Measurements from ENCODE around the gene LMX1B.
"Not testable (repeated sequence)": the region's sequence is repeated elsewhere in the genome, so short reads cannot be mapped to it uniquely, and the experiment has no call there.

Gene LMX1B

DNA sequence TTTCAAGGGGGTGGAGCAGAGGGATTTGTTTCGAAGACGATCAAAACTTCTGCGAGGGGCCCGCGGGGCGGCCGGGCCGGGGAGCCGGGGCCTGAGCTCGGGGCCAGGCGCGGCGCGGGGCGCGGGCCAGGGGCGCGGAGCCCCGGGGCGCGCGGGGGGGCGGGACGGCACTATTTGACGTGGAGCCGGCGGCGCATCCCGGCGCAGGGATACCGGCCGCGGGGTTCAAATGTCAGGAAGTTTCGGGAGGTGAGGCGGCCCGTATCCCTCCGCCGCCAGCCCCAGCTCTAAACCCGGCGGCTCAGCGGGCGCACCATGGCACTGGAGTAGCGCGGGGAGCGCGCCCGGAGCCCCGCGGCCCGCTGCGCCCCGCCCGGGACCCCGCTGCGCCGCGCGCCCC lies at the start of gene LMX1B:
Gene LMX1B, plus strand, starts transcription at position 278 of the 400 bp plus-strand sequence. CDS start 522 bp downstream, outside the sequence.
- H3K4me3 Mint-ChIP-seq = peak within 1 kb of the TSS; percentile 72 to 75
- H3K27ac Mint-ChIP-seq = peak within 1 kb of the TSS in 1 of 2 donors; percentile 59
- H3K4me1 Mint-ChIP-seq = peaks cover 40% of the 10 kb centered on the region
- DNase-seq (no peak), ATAC-seq (no peak)
- H3K27me3 Mint-ChIP-seq = peaks cover 95% of the 10 kb centered on the region
- H3K9me3 Mint-ChIP-seq = no peaks in the 10 kb centered on the region

DNA sequence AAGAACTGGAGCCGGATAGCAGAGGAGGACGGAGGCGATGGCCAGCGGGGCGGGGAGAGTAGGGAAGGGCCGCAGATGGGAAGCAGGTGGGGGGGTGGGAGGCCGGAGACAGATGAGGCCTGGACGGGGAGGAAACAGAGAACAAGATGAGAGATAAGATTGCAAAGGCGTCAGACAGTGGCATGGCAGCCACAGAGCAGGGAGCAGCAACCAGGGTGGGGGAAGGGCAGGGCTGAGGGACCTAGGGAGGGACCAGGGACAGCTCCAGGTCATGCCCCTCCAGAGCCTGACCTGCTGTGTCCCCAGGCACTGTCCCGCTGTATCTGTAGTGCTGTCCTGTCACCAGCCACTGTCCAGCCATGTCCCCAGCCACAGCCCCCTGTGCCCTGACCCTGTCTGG lies 49.6 kb upstream of the LMX1B start:
- ATAC-seq (no peak), DNase-seq (no peak)
- H3K27ac Mint-ChIP-seq = no peak overlapping the region
- no peak overlapping the region for H3K4me3 Mint-ChIP-seq
- no peaks in the 10 kb centered on the region for H3K9me3 Mint-ChIP-seq
- no peaks in the 10 kb centered on the region for H3K4me1 Mint-ChIP-seq
- peaks cover 73% of the 10 kb centered on the region for H3K27me3 Mint-ChIP-seq

DNA sequence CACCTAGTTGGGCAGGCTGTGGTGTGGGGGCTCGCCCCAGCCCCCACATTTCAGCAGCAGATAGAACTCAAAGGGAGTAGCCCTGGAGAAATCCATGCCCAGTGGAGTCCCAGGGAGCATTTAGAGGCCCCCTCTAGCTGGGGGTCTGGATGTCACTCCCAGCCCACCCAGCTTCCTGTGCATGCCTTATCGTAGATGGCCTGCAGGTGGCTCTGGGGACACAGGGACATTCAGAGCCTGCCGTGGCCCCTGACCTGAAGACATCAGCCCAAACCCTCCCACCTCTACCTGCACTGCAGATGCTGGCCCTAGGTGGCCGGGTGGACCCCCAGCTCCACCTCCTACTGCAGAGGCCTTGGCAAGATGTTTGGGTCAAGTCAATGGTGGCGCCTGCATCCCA lies 49.0 kb upstream of the LMX1B start:
- peaks cover 67% of the 10 kb centered on the region for H3K27me3 Mint-ChIP-seq
- H3K9me3 Mint-ChIP-seq = no peaks in the 10 kb centered on the region
- no peak overlapping the region for H3K4me3 Mint-ChIP-seq
- H3K4me1 Mint-ChIP-seq = no peaks in the 10 kb centered on the region
- no peak overlapping the region for H3K27ac Mint-ChIP-seq
- DNase-seq = peak in 1 of 2 donors; percentile 15
- no peak for ATAC-seq

DNA sequence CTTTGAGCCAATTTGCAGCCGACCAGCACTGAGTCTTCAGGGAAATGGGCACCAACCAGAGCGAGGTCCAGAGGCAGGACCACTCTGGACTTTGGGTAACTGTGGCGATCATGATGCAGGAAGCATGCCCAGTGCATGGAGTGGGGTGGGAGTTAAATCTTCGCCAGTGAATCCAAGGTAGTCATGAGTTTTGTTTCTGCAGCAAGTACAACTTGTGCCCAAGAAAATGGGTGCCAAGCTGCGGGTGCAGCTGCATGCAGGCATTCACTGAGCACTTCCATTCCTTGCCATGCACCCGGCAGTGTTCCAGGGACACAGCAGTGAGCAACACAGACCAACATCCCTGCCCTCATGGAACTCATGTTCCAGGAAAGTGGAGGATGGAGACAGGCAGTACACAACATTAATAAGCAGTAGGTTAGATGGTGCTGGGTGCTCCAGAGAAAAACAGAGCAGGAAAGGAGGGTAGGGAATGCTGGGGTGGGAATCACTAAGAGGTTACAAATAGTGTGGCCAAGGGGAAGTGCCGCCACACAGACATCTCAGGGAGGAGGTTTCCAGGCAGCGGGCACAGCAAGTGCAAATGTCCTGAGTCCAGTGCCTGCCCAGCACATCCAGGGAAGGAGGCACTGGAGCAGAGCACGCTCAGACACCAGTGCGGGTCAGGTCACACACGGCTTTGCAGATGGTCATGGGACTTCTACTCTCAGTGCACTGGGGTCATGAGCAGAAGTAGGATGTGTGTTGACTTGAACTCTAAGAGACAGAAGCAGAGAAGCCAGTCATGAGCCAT lies 48.2 kb upstream of the LMX1B start:
- ATAC-seq (no peak), DNase-seq (no peak)
- no peak overlapping the region for H3K4me3 Mint-ChIP-seq
- no peak overlapping the region for H3K27ac Mint-ChIP-seq
- no peaks in the 10 kb centered on the region for H3K9me3 Mint-ChIP-seq
- peaks cover 64% of the 10 kb centered on the region for H3K27me3 Mint-ChIP-seq
- H3K4me1 Mint-ChIP-seq = no peaks in the 10 kb centered on the region

DNA sequence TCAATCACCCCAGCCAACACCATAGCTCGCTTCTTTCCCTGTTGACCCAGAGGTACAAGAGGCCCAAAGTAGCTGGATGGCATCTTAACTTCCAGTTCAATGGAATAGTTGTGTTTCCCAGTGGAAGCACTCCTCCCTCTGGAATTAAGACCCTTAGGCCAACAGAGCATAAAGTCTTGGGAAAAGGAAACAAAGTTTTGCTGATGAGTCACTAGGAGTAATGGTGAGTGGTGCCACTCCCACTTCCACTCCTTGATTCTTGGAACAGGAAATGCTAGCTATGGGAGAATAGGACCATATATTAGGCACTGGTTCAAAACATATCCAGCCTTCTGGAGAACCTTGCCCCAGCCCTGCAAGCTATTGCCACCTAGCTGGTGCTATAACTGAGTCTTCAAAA lies 44.7 kb upstream of the LMX1B start:
- ATAC-seq = no peak
- no peak overlapping the region for H3K27ac Mint-ChIP-seq
- no peak overlapping the region for H3K4me3 Mint-ChIP-seq
- H3K9me3 Mint-ChIP-seq = no peaks in the 10 kb centered on the region
- peaks cover 37% of the 10 kb centered on the region for H3K27me3 Mint-ChIP-seq
- H3K4me1 Mint-ChIP-seq = no peaks in the 10 kb centered on the region
- no peak for DNase-seq

DNA sequence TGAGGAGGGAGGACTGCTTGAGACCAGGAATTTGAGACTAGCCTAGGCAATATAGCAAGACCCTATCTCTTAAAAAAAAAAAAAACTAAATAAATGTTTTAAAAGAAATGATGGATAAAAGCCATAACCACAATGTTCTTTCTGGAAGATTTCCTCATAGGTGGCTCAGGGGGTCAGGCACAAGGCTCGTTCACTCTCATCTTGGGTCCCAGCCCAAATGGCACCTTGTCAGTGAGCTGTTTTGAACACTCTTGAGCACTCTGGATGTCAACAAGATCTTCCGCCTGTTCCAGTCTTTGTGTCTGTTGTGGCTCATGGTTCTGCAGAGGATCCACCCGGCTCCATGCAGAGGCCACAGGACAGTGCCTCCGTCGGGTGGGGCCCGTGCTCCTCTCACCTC lies 35.7 kb upstream of the LMX1B start:
- Mint-ChIP-seq H3K27me3 (peaks cover 44% of the 10 kb centered on the region), H3K4me1 (no peaks in the 10 kb centered on the region), H3K27ac (no peak overlapping the region), H3K4me3 (no peak overlapping the region), H3K9me3 (no peaks in the 10 kb centered on the region)
- DNase-seq (no peak), ATAC-seq (no peak)

DNA sequence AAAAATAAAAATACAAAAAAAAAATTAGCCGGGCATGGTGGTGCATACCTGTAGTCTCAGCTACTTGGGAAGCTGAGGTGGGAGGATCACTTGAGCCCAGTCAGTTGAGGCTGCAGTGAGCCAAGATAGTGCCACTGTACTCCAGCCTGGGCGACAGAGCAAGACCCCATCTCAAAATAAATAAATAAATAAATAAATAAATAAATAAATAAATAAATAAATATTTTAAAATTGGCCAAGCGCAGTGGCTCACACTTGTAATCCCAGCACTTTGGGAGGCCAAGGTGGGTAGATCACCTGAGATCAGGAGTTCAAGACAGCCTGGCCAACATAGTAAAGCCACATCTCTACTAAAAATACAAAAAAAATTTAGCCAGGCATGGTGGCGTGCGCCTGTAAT lies 33.4 kb upstream of the LMX1B start:
- H3K4me3 Mint-ChIP-seq, H3K27ac Mint-ChIP-seq, H3K4me1 Mint-ChIP-seq, DNase-seq, ATAC-seq, H3K9me3 Mint-ChIP-seq: not testable (repeated sequence)
- peaks cover 64% of the 10 kb centered on the region for H3K27me3 Mint-ChIP-seq

DNA sequence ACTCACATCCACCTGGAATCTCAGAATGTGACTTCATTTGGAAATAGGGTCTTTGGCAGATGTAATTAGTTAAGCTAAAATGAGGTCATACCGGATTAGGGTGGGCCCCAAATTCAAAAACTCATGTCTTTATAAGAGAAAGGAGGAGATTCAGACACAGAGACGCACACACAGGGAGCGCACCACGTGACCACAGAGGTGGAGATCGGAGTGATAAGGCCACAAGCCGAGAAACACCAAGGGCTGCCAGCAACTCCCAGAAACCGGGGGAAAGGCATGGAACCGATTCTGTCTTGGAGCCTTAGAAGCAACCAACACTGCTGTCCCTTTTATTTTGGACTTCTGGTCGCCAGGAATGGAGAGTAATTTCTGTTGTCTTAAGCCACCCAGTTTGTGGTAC lies 31.8 kb upstream of the LMX1B start:
- peaks cover 80% of the 10 kb centered on the region for H3K27me3 Mint-ChIP-seq
- H3K27ac Mint-ChIP-seq = no peak overlapping the region
- DNase-seq (no peak), ATAC-seq (no peak)
- H3K4me3 Mint-ChIP-seq = no peak overlapping the region
- no peaks in the 10 kb centered on the region for H3K4me1 Mint-ChIP-seq
- no peaks in the 10 kb centered on the region for H3K9me3 Mint-ChIP-seq

DNA sequence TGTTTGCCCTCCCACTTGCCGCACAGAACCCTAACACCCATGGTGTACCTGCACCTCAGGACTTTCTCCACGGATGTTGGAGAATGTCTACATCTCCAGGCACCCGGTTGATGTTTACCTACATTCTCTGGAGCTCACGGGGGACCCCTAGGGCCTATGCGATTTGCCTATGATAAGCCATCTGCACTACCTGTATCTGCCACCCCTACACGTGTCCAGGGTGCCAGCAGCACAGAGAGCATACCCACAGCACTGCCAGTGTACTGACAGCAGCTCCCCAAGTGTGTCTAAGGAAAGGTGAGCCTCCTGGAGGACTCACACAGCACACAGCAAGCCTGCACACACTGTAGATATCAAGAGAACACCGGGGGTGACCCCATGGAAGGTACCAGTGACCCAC lies 31.3 kb upstream of the LMX1B start:
- DNase-seq = no peak
- H3K4me1 Mint-ChIP-seq = no peaks in the 10 kb centered on the region
- H3K27me3 Mint-ChIP-seq = peaks cover 83% of the 10 kb centered on the region
- no peak overlapping the region for H3K27ac Mint-ChIP-seq
- no peak overlapping the region for H3K4me3 Mint-ChIP-seq
- ATAC-seq = no peak
- H3K9me3 Mint-ChIP-seq = no peaks in the 10 kb centered on the region

DNA sequence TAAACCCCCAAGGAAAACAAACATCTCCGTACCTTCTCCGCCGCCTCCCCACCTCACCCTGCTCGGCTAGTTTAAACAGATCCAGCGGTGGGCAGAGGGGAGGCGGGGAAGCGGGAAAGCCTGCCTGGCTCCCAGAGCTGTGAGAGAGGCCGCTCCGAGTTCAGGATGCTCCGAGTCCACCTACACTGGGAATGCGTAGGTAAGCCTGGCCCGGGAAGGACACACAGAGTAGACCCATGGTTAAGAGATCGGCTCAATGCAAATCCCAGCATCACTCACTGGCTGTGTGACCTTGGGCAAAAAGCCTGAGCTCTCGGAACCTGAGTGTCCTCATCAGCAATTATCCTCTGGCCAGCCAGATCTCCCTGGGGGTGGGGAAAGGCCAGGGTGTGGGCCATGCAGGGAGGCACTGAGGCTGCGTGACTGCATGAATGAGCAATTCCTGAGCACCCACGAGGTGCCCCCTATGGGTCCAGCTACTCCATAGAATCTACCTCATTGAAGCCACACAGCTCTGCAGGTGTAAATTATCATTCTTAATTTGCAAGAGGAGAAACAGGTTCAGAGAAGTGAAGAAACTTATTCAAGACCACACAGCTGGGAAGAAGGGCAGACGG lies 30.5 kb upstream of the LMX1B start:
- Mint-ChIP-seq H3K4me3 (no peak overlapping the region), H3K4me1 (no peaks in the 10 kb centered on the region), H3K9me3 (no peaks in the 10 kb centered on the region), H3K27ac (no peak overlapping the region), H3K27me3 (peaks cover 83% of the 10 kb centered on the region)
- ATAC-seq = no peak
- DNase-seq = no peak

DNA sequence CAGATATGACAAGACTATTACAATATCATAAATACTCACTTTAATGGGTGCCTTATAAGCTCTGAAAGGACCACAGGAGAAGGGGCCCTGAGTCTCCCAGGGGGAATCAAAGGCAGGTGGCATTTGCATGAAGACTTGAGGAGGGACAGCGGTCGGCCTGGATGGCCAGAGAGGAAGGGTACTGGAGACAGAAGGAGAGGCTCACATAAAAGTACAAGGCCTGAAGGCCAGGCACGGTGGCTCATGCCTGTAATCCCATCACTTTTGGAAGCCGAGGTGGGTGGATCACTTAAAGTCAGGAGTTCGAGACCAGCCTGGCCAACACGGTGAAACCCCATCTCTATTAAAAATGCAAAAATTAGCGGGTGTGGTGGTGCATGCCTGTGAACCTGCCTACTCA lies 29.1 kb upstream of the LMX1B start:
- ATAC-seq (no peak), DNase-seq (no peak)
- Mint-ChIP-seq H3K4me3 (no peak overlapping the region), H3K4me1 (no peaks in the 10 kb centered on the region), H3K27ac (no peak overlapping the region), H3K9me3 (no peaks in the 10 kb centered on the region), H3K27me3 (peaks cover 84% of the 10 kb centered on the region)

DNA sequence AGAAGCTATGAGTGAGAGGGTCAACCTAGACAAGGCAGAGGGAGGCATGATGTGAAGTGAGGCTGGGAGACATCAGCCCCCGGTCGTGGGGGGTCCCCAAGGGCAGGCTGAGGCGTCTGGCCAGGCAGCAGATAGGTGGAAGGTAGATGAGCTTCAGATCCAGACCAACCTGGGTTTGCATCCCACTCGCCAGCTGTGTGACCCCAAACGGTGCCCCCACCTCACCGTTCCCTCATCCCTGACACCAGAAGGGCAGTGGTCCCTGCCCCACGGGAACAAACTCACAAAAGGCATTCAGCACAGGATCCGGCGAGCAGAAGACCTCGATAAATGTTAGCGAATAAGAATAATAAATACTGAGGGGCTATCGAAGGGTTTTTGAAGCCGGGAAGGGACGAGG lies 27.5 kb upstream of the LMX1B start:
- no peaks in the 10 kb centered on the region for H3K9me3 Mint-ChIP-seq
- H3K27ac Mint-ChIP-seq = no peak overlapping the region
- DNase-seq (no peak), ATAC-seq (no peak)
- H3K4me1 Mint-ChIP-seq = no peaks in the 10 kb centered on the region
- H3K27me3 Mint-ChIP-seq = peaks cover 90% of the 10 kb centered on the region
- H3K4me3 Mint-ChIP-seq = no peak overlapping the region

DNA sequence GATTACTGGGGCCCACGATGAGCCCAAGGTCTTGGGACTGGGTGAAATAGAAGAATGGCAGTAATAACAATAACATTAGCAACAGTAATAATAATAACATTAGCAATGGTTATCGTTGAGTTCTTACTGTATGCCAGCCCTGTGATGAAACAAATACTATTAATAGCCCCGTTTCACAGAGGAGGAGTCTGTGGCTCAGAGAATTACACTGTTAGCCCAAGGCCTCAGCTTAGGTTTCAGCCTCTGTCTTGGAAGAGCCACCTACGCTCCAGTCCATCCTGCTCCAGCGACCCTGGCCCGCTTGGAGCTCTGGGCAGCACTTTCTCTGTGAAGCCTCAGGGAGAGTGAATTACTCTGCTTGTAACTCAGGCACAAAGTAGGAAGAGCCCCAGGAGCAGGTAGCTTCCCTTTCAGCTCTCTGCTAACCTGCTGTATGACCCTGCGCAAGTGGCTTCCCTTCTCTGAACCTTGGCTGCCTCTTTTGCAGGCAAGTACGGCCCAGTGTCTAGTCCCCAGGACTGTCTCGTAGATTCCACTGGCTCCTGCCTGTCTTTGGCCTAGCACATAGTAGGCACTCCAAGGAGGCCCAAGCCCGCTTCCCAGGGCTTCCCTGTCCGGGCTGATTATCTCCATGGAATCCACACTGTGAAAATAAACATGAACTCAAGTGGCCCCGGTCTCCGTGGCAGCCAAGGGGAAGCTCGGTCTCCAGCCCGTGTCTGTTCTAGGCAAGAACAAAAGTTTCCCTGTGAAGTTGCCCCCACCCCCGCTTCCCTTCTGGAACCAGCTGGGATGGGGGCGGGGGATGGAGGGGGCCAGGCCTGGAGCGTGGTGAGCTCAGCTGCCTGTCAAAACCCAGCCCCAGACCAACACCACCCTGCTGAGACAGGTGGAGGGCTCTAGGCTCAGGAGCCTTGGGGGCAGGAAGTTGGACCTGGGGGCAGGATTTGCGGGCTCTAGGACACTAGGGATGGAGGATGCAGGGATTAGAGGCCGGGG lies 26.2 kb upstream of the LMX1B start:
- H3K4me3 Mint-ChIP-seq = no peak overlapping the region
- ATAC-seq = no peak

DNA sequence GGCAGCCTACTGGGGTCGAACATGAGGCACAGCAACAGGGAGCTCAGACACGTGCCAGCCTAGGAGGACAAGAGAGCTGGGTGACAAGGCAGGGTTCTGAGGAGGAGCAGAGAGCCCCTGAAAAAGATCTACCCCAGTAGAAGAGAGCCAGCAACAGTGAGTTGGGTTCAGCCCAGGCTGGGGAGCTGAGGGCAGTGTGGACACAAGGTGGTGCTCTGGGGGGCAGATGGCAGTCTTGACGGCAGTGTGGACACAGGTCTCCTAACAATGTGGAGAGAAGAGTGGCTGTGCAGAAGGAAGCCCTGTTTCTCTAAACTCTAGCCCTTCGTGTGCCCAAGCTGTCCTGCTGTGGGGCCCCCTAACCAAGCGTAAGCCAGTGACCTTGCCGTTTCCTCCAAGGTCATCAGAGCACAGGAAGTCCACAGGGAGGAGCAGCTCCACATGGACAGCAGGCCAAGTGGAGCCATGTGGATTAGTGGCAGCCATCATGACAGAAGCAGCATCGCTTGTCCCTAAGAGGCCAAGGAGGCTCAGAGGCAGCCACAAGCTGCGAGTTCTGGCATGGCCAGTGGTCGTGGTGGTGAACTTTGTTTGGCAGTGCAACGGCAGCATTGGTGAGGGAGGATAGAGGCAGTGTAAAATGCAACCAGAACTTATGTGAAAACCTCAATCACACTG lies 25.1 kb upstream of the LMX1B start:
- Mint-ChIP-seq H3K27ac (no peak overlapping the region), H3K27me3 (peaks cover 85% of the 10 kb centered on the region), H3K4me3 (no peak overlapping the region), H3K4me1 (no peaks in the 10 kb centered on the region), H3K9me3 (no peaks in the 10 kb centered on the region)
- no peak for DNase-seq
- ATAC-seq = no peak

More for the DNA sequence above, 26.2 kb upstream of the LMX1B start:
- peak overlapping the region in 1 of 2 donors; percentile 4 for H3K27ac Mint-ChIP-seq
- no peaks in the 10 kb centered on the region for H3K4me1 Mint-ChIP-seq
- H3K9me3 Mint-ChIP-seq = no peaks in the 10 kb centered on the region
- no peak for DNase-seq
- H3K27me3 Mint-ChIP-seq = peaks cover 90% of the 10 kb centered on the region

DNA sequence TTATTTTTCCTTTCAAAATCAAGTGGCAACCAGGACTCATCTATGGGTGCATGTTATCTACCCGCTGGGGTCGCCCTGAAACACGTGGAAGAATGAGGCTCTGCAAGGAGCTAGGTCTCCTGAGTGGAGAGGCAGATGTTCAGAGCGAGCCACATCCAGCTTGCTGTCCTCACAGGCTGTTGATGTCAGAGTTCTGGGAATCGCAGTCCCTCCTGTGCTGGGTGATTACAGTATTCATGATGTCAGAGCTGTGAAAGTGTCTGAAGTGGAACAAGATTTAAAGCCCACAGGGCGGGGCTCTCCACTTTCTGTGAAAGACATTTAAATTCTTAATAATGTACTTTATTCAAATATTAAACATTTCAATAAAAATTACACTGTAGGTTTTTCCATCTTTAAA lies 24.4 kb upstream of the LMX1B start:
- H3K4me1 Mint-ChIP-seq = no peaks in the 10 kb centered on the region
- H3K27me3 Mint-ChIP-seq = peaks cover 87% of the 10 kb centered on the region
- ATAC-seq (no peak), DNase-seq (no peak)
- no peak overlapping the region for H3K27ac Mint-ChIP-seq
- H3K4me3 Mint-ChIP-seq = no peak overlapping the region
- H3K9me3 Mint-ChIP-seq = no peaks in the 10 kb centered on the region
